SU-DHL-6 (cell line): ENCODE results near the gene ZRANB3.

Experiments
- EZH2phosphoT487 ChIP-seq: fragments of 200-600 bp; sonication (generic), shearing (Covaris generic); conservative IDR thresholded peaks from 2 replicates; pipeline ENCODE4 v1.6.1; 2018; ENCODE audit warnings: mild to moderate bottlenecking, antibody characterized with exemption, low read length, moderate library complexity, mixed read lengths
- TF ChIP-seq, protein P1 (sequence below): fragments of 200-600 bp; sonication (generic); IDR thresholded peaks from one replicate; pipeline ENCODE4 v1.5.1; 2017; ENCODE audit warnings: antibody characterized with exemption, mild to moderate bottlenecking, low read length, moderate library complexity; ENCODE audit not compliant: insufficient read depth, poor library complexity, severe bottlenecking

DNA sequence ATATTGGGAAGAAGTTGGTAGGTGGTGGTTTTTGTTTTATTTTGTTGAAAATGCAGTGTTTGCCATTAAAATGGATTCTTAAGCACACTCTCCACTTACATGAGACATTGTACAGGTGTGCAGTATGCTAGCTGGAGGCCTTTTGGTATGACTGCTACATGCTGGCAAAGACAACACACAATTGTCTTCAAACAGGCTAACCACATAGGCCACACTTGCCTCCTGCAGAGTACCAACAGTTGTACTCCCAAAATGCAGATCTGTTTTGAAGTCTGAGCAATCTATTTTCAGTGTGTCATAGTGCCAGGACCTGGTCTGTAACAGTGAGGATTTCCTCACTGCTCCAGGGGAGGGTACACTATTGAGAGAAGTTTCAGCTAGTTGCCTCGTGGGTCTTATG lies 213.6 kb downstream of the ZRANB3 start:
- TF ChIP-seq, protein P1, sequence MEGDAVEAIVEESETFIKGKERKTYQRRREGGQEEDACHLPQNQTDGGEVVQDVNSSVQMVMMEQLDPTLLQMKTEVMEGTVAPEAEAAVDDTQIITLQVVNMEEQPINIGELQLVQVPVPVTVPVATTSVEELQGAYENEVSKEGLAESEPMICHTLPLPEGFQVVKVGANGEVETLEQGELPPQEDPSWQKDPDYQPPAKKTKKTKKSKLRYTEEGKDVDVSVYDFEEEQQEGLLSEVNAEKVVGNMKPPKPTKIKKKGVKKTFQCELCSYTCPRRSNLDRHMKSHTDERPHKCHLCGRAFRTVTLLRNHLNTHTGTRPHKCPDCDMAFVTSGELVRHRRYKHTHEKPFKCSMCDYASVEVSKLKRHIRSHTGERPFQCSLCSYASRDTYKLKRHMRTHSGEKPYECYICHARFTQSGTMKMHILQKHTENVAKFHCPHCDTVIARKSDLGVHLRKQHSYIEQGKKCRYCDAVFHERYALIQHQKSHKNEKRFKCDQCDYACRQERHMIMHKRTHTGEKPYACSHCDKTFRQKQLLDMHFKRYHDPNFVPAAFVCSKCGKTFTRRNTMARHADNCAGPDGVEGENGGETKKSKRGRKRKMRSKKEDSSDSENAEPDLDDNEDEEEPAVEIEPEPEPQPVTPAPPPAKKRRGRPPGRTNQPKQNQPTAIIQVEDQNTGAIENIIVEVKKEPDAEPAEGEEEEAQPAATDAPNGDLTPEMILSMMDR: no peak
- TF ChIP-seq EZH2phosphoT487: no peak
